Measurements from ENCODE around the gene PDZD2.

The PDZD2 gene

DNA sequence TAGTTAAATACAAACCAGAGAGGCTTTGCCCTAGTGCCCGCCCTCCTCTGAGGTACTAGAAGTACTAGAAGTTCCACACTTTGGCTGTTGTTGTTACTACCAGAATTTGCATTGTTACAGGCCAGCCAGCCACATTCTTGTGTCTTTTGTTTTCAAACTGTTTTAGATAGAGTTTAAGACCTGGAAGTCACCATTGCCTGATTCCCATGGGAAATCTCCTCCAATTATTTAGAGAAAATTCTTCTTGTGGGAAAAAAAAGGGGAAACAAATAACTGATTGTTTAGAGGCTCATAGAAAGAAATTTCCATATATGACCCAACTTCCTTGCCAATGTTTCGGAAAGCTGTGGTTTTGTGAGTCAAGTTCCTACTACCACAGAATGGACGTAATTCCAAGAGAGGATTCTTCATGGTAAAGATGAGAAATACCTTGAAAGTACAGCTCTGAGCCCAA lies 282.9 kb downstream of the PDZD2 start:
- Histone ChIP-seq H3K4me3 (ENCODE audit: low read depth, low read length) (no peak overlapping the region), H3K36me3 (ENCODE audit: insufficient read depth, low read length) (no peaks in the 10 kb centered on the region), H2AFZ (ENCODE audit: low read length, unreplicated experiment) (no peak overlapping the region), H3K27ac (ENCODE audit: low read depth, low read length) (no peak overlapping the region), H3K4me1 (ENCODE audit: control insufficient read depth, insufficient read depth, low read length, unreplicated experiment) (peaks cover 3% of the 10 kb centered on the region), H3K79me2 (ENCODE audit: control insufficient read depth, insufficient read depth, low read length, unreplicated experiment) (no peaks in the 10 kb centered on the region), H3K27me3 (ENCODE audit: insufficient read depth, low read length) (peaks cover 50% of the 10 kb centered on the region)

DNA sequence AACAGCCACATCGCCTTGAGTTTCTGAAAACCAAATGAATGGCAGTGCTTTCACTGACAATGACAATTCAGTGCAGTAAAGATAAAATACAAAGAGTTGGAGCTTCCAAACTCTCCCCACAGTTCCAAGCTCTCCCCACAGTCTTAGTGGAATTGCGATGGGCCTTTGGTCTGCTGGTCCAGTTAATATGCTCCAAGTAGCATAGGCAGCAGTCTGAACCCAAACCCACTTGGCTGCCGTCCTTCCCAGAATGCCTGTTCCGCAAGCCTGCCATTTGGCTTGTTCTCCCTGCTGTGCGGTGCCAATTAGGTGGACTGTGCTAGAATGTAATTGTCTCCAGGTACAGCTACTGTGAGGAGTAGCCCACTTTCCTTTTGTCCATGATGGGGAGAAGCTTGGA lies 285.1 kb downstream of the PDZD2 start:
- H3K36me3 ChIP-seq (ENCODE audit: insufficient read depth, low read length) = no peaks in the 10 kb centered on the region
- no peak overlapping the region for H3K27ac ChIP-seq (ENCODE audit: low read depth, low read length)
- peaks cover 41% of the 10 kb centered on the region for H3K27me3 ChIP-seq (ENCODE audit: insufficient read depth, low read length)
- H3K4me1 ChIP-seq (ENCODE audit: control insufficient read depth, insufficient read depth, low read length, unreplicated experiment) = peaks cover 3% of the 10 kb centered on the region
- H3K79me2 ChIP-seq (ENCODE audit: control insufficient read depth, insufficient read depth, low read length, unreplicated experiment) = no peaks in the 10 kb centered on the region
- no peak overlapping the region for H2AFZ ChIP-seq (ENCODE audit: low read length, unreplicated experiment)
- no peak overlapping the region for H3K4me3 ChIP-seq (ENCODE audit: low read depth, low read length)

DNA sequence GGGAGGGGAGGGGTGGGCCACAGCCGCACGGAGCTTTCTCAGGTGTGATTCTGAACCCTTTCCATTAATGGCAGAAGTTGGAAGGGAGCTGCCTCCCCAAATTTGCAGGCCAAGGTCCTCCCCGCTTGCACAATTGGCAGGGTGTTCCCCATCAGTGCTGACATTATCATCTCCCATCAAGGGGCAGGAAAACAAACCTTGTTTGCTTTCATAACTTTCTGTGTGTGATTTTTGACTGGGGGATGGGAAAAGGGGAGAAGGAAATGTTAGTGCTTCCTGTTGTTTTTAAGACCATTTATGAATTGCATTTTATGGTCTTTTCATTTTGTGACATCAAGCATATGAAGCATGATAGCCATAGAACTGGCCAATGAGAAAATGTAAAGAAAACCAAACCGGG lies 292.9 kb downstream of the PDZD2 start:
- Histone ChIP-seq H3K4me3 (ENCODE audit: low read depth, low read length) (no peak overlapping the region), H3K79me2 (ENCODE audit: control insufficient read depth, insufficient read depth, low read length, unreplicated experiment) (no peaks in the 10 kb centered on the region), H3K4me1 (ENCODE audit: control insufficient read depth, insufficient read depth, low read length, unreplicated experiment) (peaks cover 6% of the 10 kb centered on the region), H3K27ac (ENCODE audit: low read depth, low read length) (no peak overlapping the region), H3K27me3 (ENCODE audit: insufficient read depth, low read length) (peaks cover 45% of the 10 kb centered on the region), H3K36me3 (ENCODE audit: insufficient read depth, low read length) (no peaks in the 10 kb centered on the region), H2AFZ (ENCODE audit: low read length, unreplicated experiment) (no peak overlapping the region)

DNA sequence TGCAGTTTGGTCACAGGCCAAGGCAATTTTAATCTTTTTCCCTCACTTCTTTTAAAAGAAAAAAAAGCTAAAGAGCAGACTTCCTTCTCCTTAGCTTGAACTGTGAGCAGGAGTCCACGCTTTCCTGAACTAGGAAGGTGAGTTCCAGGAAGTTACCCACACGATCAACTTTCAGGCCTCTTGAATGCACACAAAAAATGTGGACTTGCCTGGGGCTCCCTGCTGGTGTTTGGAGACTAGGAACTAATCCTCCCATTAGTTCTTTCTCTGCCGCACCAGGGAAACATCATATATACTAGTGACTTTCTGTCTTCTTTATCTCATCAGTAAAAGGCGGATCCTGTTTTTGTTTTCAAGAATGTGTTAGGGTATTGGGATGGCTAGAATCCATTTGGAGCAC lies 295.2 kb downstream of the PDZD2 start:
- no peaks in the 10 kb centered on the region for H3K79me2 ChIP-seq (ENCODE audit: control insufficient read depth, insufficient read depth, low read length, unreplicated experiment)
- peaks cover 59% of the 10 kb centered on the region for H3K27me3 ChIP-seq (ENCODE audit: insufficient read depth, low read length)
- no peak overlapping the region for H2AFZ ChIP-seq (ENCODE audit: low read length, unreplicated experiment)
- H3K4me3 ChIP-seq (ENCODE audit: low read depth, low read length) = no peak overlapping the region
- H3K27ac ChIP-seq (ENCODE audit: low read depth, low read length) = no peak overlapping the region
- peaks cover 6% of the 10 kb centered on the region for H3K4me1 ChIP-seq (ENCODE audit: control insufficient read depth, insufficient read depth, low read length, unreplicated experiment)
- H3K36me3 ChIP-seq (ENCODE audit: insufficient read depth, low read length) = no peaks in the 10 kb centered on the region

DNA sequence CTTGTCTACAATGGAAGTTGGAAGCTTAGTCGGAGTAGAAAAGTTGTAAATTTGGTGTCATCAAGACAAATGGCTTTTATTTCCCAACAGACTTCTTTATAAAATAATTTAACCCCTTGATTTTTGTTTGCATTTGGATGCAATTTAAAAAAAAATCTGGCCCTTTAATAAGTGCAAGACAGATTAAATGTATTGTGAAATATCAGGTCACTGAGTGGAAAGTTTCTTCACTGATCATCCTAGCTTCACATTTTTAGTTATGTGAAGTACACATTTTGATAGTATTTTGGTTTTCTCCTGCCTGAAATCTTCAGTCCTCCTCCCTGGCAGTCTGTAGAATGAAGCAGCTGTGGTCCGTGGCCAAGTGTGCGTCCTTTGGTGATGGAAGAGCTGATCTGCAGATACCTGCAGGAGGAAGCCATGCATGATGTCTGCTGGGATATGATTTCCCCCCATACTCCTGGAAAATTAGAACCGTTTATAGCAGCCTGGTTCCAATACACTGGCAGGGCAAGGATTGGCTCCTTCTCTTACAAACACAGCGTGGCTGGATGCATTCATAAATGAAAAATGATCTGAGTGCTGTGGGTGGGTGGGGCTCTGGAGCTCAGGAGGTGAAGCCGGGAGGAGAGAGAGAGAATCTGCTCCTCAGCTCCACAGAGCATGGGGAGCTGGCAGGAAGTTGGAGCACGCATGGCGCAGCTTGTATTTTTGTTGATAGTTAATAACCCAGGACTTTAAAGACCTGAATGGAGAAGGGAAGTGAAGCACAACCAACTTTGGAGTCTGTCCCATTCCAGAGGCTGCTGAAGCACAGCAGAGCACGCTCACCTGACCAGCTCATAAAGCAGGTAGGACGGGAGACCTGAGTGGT lies 296.8 kb downstream of the PDZD2 start:
- no peaks in the 10 kb centered on the region for H3K36me3 ChIP-seq (ENCODE audit: insufficient read depth, low read length)
- H3K4me1 ChIP-seq (ENCODE audit: control insufficient read depth, insufficient read depth, low read length, unreplicated experiment) = peaks cover 6% of the 10 kb centered on the region
- H3K4me3 ChIP-seq (ENCODE audit: low read depth, low read length) = no peak overlapping the region
- H3K79me2 ChIP-seq (ENCODE audit: control insufficient read depth, insufficient read depth, low read length, unreplicated experiment) = no peaks in the 10 kb centered on the region
- peaks cover 63% of the 10 kb centered on the region for H3K27me3 ChIP-seq (ENCODE audit: insufficient read depth, low read length)
- H2AFZ ChIP-seq (ENCODE audit: low read length, unreplicated experiment) = no peak overlapping the region
- H3K27ac ChIP-seq (ENCODE audit: low read depth, low read length) = no peak overlapping the region

DNA sequence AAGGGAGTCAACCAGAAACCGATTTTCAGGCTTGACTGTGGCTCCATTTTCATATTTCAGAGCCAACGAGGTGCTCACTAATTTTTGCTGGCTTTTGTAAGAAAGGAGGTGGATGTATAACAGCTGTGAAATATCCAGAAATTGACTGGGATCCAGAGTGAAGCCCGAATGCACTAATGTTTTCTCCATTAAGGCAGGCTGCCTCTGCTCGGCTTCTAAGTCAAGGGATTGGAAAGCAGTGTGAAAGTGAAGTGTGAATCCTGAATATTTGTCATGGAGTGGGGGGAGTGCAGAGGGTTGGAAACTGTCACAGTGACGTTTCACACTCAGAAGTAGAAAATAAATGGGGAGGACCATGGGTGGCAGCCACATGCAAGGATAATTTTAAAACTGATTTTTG lies 297.8 kb downstream of the PDZD2 start:
- no peaks in the 10 kb centered on the region for H3K79me2 ChIP-seq (ENCODE audit: control insufficient read depth, insufficient read depth, low read length, unreplicated experiment)
- H3K27me3 ChIP-seq (ENCODE audit: insufficient read depth, low read length) = peaks cover 72% of the 10 kb centered on the region
- no peak overlapping the region for H3K4me3 ChIP-seq (ENCODE audit: low read depth, low read length)
- H3K36me3 ChIP-seq (ENCODE audit: insufficient read depth, low read length) = no peaks in the 10 kb centered on the region
- H2AFZ ChIP-seq (ENCODE audit: low read length, unreplicated experiment) = no peak overlapping the region
- H3K27ac ChIP-seq (ENCODE audit: low read depth, low read length) = no peak overlapping the region
- peaks cover 6% of the 10 kb centered on the region for H3K4me1 ChIP-seq (ENCODE audit: control insufficient read depth, insufficient read depth, low read length, unreplicated experiment)

DNA sequence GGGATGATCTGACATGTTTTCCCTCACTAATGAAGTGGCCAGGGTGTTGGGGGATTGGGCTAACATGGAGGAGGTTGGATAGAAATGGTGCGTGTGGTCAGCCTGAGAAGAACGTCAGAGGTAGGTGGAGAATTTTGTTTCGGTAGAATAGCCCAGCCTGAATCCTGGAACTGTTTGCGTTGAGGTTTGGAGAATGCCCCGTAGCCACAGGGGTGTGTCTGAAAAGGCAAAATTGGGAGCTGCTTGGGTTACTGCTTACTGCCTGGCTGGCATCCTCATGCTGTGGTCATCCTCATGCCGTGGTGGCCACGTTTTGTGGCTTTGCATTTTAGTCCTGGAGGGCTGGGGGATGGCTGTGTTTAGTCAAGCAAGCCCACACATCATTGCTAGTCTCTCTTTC lies 298.3 kb downstream of the PDZD2 start:
- H3K4me3 ChIP-seq (ENCODE audit: low read depth, low read length) = no peak overlapping the region
- H3K79me2 ChIP-seq (ENCODE audit: control insufficient read depth, insufficient read depth, low read length, unreplicated experiment) = no peaks in the 10 kb centered on the region
- no peak overlapping the region for H2AFZ ChIP-seq (ENCODE audit: low read length, unreplicated experiment)
- peaks cover 78% of the 10 kb centered on the region for H3K27me3 ChIP-seq (ENCODE audit: insufficient read depth, low read length)
- no peaks in the 10 kb centered on the region for H3K36me3 ChIP-seq (ENCODE audit: insufficient read depth, low read length)
- no peak overlapping the region for H3K27ac ChIP-seq (ENCODE audit: low read depth, low read length)
- peaks cover 6% of the 10 kb centered on the region for H3K4me1 ChIP-seq (ENCODE audit: control insufficient read depth, insufficient read depth, low read length, unreplicated experiment)

DNA sequence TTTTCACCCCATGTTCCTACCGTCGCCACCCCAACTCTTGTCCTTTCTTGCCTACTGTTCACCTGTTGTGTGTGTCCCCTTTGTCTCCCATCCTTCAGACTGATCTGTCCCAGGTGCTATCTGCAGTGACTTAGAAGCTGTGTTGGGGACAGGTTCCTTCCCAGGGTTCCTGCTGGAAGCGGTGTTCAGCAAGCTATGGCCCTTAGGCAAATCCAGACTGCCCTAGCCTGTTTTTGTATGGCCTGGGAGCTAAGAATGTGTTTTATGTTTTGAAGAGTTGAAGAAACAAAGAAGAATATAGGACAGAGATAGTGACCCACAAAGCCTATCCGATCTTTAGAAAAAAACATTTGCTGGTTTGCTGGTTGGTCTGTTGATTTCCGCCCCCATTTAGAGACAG lies 298.8 kb downstream of the PDZD2 start:
- Histone ChIP-seq H3K4me1 (ENCODE audit: control insufficient read depth, insufficient read depth, low read length, unreplicated experiment) (peaks cover 6% of the 10 kb centered on the region), H3K79me2 (ENCODE audit: control insufficient read depth, insufficient read depth, low read length, unreplicated experiment) (no peaks in the 10 kb centered on the region), H3K4me3 (ENCODE audit: low read depth, low read length) (no peak overlapping the region), H2AFZ (ENCODE audit: low read length, unreplicated experiment) (no peak overlapping the region), H3K36me3 (ENCODE audit: insufficient read depth, low read length) (no peaks in the 10 kb centered on the region), H3K27me3 (ENCODE audit: insufficient read depth, low read length) (peaks cover 82% of the 10 kb centered on the region), H3K27ac (ENCODE audit: low read depth, low read length) (no peak overlapping the region)

DNA sequence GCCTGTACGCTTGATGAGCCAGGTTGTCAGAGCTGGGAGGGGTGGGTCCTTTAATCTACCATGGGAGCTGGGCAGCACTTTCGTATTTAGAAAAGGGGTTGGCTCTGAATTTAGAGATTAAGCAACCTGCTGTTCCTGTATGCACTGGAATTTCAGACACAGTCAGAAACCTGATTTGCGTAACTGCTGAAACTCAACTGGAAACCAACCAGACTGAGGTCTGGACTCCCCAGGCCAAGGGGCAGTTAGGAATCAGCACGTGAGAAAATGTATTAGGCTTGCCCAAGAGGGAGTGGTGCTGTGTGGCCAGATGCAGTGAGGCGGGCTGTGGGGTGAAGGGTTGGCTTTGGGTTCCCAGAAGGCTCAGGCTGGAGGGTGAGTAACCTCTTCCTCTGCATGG lies 300.2 kb downstream of the PDZD2 start:
- H3K27ac ChIP-seq (ENCODE audit: low read depth, low read length) = no peak overlapping the region
- H3K4me3 ChIP-seq (ENCODE audit: low read depth, low read length) = no peak overlapping the region
- no peaks in the 10 kb centered on the region for H3K79me2 ChIP-seq (ENCODE audit: control insufficient read depth, insufficient read depth, low read length, unreplicated experiment)
- peaks cover 88% of the 10 kb centered on the region for H3K27me3 ChIP-seq (ENCODE audit: insufficient read depth, low read length)
- H3K36me3 ChIP-seq (ENCODE audit: insufficient read depth, low read length) = no peaks in the 10 kb centered on the region
- no peak overlapping the region for H2AFZ ChIP-seq (ENCODE audit: low read length, unreplicated experiment)
- peaks cover 6% of the 10 kb centered on the region for H3K4me1 ChIP-seq (ENCODE audit: control insufficient read depth, insufficient read depth, low read length, unreplicated experiment)

DNA sequence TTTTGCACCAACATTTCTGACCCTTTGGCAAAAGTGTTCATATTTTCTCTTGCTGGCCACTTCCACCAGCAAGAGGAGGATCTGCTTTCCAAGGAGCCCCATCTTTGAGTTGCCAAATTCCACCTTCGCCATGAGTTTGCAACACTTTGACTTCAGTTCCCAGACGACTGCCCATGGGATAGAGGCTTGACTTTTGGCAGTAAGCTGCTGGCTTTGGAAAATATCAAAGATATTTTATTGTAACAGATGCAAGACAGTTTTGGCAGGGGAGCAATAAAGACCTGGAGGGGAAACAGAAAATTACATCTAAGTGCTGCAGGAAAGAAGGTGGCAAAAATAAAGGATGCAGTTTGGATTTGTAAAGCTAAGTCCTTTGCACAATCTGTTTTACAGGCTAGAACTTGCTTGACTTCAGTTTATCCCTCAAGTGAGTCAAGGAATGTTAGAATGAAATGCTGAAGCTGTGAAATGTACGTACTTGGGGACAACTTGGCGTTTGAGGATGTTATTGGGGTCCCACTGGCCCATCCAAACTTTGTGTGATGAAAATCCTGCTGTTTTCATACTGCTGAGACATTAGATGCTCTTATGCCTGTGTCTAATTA lies 302.3 kb downstream of the PDZD2 start:
- Histone ChIP-seq H3K4me3 (ENCODE audit: low read depth, low read length) (no peak overlapping the region), H3K36me3 (ENCODE audit: insufficient read depth, low read length) (no peaks in the 10 kb centered on the region), H3K4me1 (ENCODE audit: control insufficient read depth, insufficient read depth, low read length, unreplicated experiment) (no peaks in the 10 kb centered on the region), H3K27ac (ENCODE audit: low read depth, low read length) (no peak overlapping the region), H3K79me2 (ENCODE audit: control insufficient read depth, insufficient read depth, low read length, unreplicated experiment) (no peaks in the 10 kb centered on the region), H3K27me3 (ENCODE audit: insufficient read depth, low read length) (peaks cover 89% of the 10 kb centered on the region), H2AFZ (ENCODE audit: low read length, unreplicated experiment) (no peak overlapping the region)

DNA sequence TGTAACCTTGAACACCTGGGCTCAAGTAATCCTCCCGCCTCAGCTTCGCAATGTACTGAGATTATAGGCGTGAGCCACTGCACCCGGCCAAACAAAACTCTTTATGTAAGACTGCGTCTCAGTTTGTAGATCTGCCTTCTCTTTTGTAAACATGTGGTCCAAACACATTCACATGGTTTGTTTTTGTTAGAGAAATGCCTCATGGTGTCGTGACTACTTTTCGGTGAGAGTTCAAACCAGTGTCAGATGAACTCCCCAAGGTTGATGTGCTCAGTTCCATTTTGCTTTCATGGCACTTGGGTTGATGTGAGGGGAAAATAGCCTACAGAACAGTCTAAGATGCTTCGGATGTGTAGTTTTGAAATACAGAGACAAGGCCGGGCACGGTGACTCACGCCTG lies 303.6 kb downstream of the PDZD2 start:
- no peak overlapping the region for H2AFZ ChIP-seq (ENCODE audit: low read length, unreplicated experiment)
- no peak overlapping the region for H3K27ac ChIP-seq (ENCODE audit: low read depth, low read length)
- no peak overlapping the region for H3K4me3 ChIP-seq (ENCODE audit: low read depth, low read length)
- no peaks in the 10 kb centered on the region for H3K79me2 ChIP-seq (ENCODE audit: control insufficient read depth, insufficient read depth, low read length, unreplicated experiment)
- peaks cover 85% of the 10 kb centered on the region for H3K27me3 ChIP-seq (ENCODE audit: insufficient read depth, low read length)
- no peaks in the 10 kb centered on the region for H3K4me1 ChIP-seq (ENCODE audit: control insufficient read depth, insufficient read depth, low read length, unreplicated experiment)
- no peaks in the 10 kb centered on the region for H3K36me3 ChIP-seq (ENCODE audit: insufficient read depth, low read length)

Data from ACC112 (cell line).